Stimulated activated CD4-positive, alpha-beta T cell treated with anti-CD3 and anti-CD28 coated beads, Interleukin-4, amount 100 ng/mL, for 24 hours (primary cell): Measurements from ENCODE around the gene HNRNPM.

Source experiments
- DNase-seq: peaks from one replicate; pipeline ENCODE4 v3.0.0-alpha.2; 2020

The HNRNPM gene

GRCh38 chr19:8460516-8461298, 15.9 kb downstream of the HNRNPM start:
- no peak for DNase-seq

DNA sequence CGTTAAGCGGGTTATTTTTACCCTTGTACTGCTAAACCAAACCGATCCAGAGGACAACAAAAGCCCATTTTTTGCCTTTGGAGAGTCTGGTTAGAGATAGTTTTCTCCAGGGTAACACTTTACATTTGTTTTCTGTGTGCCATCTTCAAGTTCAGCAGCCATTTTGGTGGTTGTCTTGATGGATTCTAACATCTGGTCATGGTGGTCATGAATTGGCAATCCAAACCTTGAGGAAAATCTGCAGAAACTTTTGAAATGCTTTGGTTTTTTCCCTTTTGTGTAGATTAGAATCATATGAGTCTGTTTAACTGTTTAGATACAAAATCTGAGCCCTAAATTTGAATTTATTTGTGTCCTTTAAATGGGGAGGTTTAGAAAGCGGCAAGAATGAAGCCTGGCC, 16.6 kb downstream of the HNRNPM start:
- no peak for DNase-seq

- DNase-seq: no peak
Observed at GRCh38 chr19:8461891-8462290, 17.1 kb downstream of the HNRNPM start.

GRCh38 chr19:8462571-8462970, 17.8 kb downstream of the HNRNPM start:
- DNase-seq: no peak

- DNase-seq: no peak
Observed at GRCh38 chr19:8463365-8463764, 18.6 kb downstream of the HNRNPM start.

GRCh38 chr19:8466018-8466417, 21.2 kb downstream of the HNRNPM start:
- no peak for DNase-seq

GRCh38 chr19:8468124-8468523, 23.3 kb downstream of the HNRNPM start:
- DNase-seq: no peak

- DNase-seq: no peak
Observed at GRCh38 chr19:8468761-8469373, 24.1 kb downstream of the HNRNPM start.

GRCh38 chr19:8469613-8470368, 25.0 kb downstream of the HNRNPM start:
- DNase-seq: no peak

DNA sequence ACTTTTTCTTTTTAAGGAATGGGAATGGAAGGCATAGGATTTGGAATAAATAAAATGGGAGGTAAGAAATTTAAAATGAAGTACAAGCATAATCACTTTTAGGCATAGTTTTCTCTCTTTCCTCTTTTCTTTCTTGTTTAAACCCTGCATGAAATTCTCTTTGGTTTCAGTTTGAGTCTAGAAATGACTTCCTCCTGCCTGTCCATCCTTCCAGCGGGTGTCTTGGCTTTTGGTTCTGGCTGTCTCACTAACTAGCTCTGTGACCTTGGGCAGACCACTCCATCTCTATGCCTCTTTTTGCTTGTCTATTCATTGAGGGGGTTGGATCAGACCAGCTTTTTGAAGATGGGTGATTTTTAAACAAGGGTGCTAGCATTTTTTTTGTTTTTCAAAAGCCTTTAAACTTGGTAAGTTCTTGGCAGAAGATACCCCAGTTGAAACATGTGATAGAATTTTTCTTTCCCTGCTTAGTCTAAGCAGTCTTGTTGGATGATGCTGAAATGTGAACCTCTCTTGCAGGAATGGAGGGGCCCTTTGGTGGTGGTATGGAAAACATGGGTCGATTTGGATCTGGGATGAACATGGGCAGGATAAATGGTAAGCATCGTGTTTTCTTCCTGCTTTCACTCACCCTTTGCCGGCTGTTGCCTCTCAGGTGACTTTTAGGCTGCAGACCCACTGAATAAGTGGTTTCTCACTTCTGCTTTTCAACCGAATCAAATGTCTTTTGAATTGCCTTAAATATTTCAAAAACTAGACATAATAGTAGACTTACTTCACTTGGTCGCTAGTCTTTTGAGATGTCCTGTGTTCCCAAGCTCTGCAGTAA, 29.1 kb downstream of the HNRNPM start:
- DNase-seq: no peak

DNA sequence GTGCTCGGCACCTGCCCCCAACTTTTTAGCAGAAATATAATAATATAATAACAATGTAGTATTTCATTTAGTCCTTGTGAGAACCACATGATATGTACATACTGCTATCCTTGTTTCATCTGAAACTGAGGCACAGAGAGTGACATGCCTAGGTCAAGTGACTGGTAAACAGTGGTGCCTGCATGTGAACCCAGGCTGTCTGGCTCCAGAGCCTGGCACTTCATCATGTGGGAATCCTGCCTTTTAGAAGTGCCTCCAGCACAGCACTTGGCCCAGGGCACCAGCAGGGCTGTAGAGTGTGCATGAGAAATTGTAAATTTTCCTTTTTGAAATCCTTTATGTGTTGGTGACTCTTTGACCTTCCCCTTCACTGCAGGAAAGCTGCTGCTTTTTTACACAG, 30.2 kb downstream of the HNRNPM start:
- DNase-seq: no peak

- no peak for DNase-seq
Observed at GRCh38 chr19:8476524-8476923, 31.7 kb downstream of the HNRNPM start.

GRCh38 chr19:8477889-8478288, 33.1 kb downstream of the HNRNPM start:
- no peak for DNase-seq

GRCh38 chr19:8478598-8478997, 33.8 kb downstream of the HNRNPM start:
- no peak for DNase-seq

GRCh38 chr19:8481201-8481600, 36.4 kb downstream of the HNRNPM start:
- no peak for DNase-seq

GRCh38 chr19:8481616-8482015, 36.8 kb downstream of the HNRNPM start:
- no peak for DNase-seq

- DNase-seq: no peak
Observed at GRCh38 chr19:8482696-8483095, 37.9 kb downstream of the HNRNPM start.

DNA sequence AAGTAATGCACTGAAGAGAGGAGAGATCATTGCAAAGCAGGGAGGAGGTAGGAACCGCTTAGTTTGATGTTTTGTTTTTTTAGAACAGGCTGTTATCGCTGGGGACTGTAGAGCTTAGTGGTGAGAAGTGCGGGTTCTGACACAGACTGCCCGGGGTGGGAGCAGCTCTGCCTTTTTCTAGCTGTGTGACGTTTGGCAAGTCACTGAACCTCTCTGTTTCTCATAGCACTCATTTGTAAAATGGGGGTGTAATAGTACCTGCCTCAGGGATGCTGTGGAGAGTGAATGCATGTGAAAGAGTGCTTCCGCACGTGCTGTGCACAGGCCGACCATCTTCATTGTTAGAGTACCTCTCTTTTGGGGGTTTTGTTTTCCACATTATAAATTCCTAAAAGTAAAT, 38.4 kb downstream of the HNRNPM start:
- no peak for DNase-seq

DNA sequence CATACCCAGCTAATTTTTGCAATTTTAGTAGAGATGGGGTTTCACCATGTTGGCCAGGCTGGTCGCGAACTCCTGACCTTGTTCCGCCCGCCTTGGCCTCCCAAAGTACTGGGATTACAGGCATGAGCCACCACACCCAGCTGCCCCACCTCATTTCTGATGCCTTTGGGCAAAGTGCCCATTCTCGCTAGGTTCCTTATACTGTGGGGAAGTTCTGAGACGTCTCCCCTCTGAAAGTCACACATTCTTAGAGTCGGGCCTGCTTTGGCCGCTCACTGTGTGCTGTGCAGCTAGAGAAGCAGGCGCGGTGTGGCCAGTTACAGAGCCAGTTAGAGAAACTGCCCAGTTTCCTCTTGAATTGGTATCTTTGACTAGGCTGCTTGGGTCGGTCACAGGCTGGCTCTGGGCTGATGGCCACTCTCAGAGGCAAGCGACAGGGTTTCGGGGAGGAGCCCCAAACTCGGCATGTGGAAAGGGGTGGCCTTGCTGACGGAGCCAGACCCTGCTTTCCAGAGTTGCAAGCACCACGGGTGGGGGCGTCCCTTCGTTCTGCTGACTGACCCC, 39.6 kb downstream of the HNRNPM start:
- no peak for DNase-seq

GRCh38 chr19:8485561-8486371, 41.0 kb downstream of the HNRNPM start:
- DNase-seq: no peak

DNA sequence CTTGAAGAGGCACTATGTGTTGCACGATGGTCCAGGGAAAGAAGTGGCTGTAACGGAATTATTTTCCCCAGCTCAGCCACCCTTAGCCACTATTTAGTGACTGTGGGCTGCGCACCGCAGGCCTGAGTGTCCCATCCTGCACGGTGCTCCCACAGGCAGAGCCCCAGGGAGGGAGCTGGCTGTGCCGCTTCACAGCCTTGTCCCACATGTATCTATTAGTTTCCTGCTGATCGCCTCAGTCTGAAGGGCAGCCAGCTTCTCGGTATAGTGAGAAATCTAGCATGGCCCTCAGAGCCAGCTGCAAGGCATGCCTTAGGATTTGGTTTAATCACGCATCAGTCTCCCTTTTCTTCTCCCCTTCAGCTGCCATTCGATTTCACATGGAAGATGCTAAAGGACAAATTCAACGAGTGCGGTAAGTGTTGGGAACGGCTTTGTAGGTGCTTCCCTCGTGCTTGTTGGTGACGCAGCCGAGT, 41.9 kb downstream of the HNRNPM start:
- no peak for DNase-seq
